Smooth muscle cell (in vitro differentiated cells): ENCODE data around the gene YAE1. TPM values are rescaled to one million over a fixed set of nuclear protein-coding genes. Genes with fewer than 3 reads are reported as not detected.

ENCODE experiments used
- DNase-seq: peaks from one replicate; lab custom pipeline; 2025; ENCODE audit not compliant: unreplicated experiment; lab: John Stamatoyannopoulos, UW
- H2AFZ ChIP-seq: fragments of 200-600 bp; sonication (generic); 2 replicates; pipeline ENCODE4 v1.6.0; 2016; ENCODE audit warnings: antibody characterized with exemption, low read depth, mild to moderate bottlenecking
- H3F3A ChIP-seq: fragments of 200-600 bp; sonication (generic); 2 replicates; pipeline ENCODE4 v1.6.0; 2017; ENCODE audit warnings: antibody characterized with exemption, low read depth
- H3K27ac ChIP-seq: fragments of 200-600 bp; sonication (generic); 2 replicates; pipeline ENCODE4 v1.5.1; 2016; ENCODE audit warnings: low read depth, mild to moderate bottlenecking
- H3K27me3 ChIP-seq: fragments of 200-600 bp; sonication (generic); 2 replicates; pipeline ENCODE4 v1.6.1; 2016; ENCODE audit warnings: low read depth, mild to moderate bottlenecking
- H3K36me3 ChIP-seq: fragments of 200-600 bp; sonication (generic); 2 replicates; pipeline ENCODE4 v1.5.1; 2016; ENCODE audit warnings: low read depth
- H3K4me1 ChIP-seq: fragments of 200-600 bp; sonication (generic); 2 replicates; pipeline ENCODE4 v1.5.1; 2016; ENCODE audit warnings: low read depth
- H3K4me2 ChIP-seq: fragments of 200-600 bp; sonication (generic); 2 replicates; pipeline ENCODE4 v1.6.0; 2016; ENCODE audit warnings: mild to moderate bottlenecking
- H3K4me3 ChIP-seq: fragments of 200-600 bp; sonication (generic); 2 replicates; pipeline ENCODE4 v1.5.1; 2016; ENCODE audit warnings: mild to moderate bottlenecking
- H3K79me2 ChIP-seq: fragments of 200-600 bp; sonication (generic); 2 replicates; pipeline ENCODE4 v1.6.0; 2016; ENCODE audit warnings: low read depth, mild to moderate bottlenecking
- H3K9ac ChIP-seq: fragments of 200-600 bp; sonication (generic); 2 replicates; pipeline ENCODE4 v1.6.0; 2016; ENCODE audit warnings: low read depth
- H3K9me3 ChIP-seq: fragments of 200-600 bp; sonication (generic); replicated peaks from 2 replicates; pipeline ENCODE4 v1.5.1; 2016; ENCODE audit warnings: low read depth
- H4K20me1 ChIP-seq: fragments of 200-600 bp; sonication (generic); 2 replicates; pipeline ENCODE4 v1.6.0; 2016; ENCODE audit warnings: low read depth
- CTCF ChIP-seq: fragments of 200-600 bp; sonication (generic); IDR thresholded peaks from 2 replicates; pipeline ENCODE4 v1.5.1; 2017; ENCODE audit warnings: borderline replicate concordance, mild to moderate bottlenecking, antibody characterized with exemption; ENCODE audit not compliant: insufficient read depth, poor library complexity, severe bottlenecking
- WGBS: methylation state at CpG from one replicate; pipeline ENCODE4 v1.1.7; 2016; ENCODE audit warnings: low lambda C conversion rate; 5-methylcytosine and 5-hydroxymethylcytosine counted together
- polyA plus RNA-seq: library from polyadenylated mRNA; unstranded; fragments of >200 nt; fragmentation: Nextera tagmentation; extraction: Ambion mirVana; gene quantifications from 2 replicates; pipeline ENCODE4 v1.2.1, GENCODE V29; 2016
- total RNA-seq: library from RNA; depleted of rRNA; stranded (reverse); fragments of >200 nt; gene quantifications from 2 replicates; pipeline ENCODE4 v1.2.3, GENCODE V29; 2014

Gene YAE1
- total and polyA plus RNA-seq, 2 experiments from 2014 or later, result 28.3 to 32.5 TPM

DNA sequence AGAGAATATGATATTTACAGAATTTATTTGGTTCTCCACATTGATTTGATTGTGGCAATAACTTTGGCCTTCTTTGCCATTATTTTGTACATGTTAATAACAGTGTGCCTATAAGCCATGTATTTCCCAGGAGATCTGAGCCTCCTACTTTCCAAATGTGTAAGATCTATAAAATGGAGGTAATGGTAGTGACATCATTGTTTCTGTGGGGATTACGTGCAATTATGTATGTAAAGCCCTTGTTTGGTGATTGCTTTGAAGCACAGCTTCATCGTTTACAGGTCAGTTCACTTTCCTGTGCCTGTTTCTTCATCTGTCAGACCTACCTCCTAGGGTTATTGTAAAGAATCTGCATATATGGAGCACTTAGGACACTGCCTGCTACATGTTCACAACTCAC lies 17.3 kb downstream of the YAE1 start:
- WGBS, result 35% methylated on average over 2 of the region's 2 CpGs
- no peak overlapping the region for H3K4me2 ChIP-seq
- no peak for DNase-seq
- H4K20me1 ChIP-seq, result no peaks in the 10 kb centered on the region
- H3K79me2 ChIP-seq, result no peaks in the 10 kb centered on the region
- peaks cover under 1% of the 10 kb centered on the region for H3K4me1 ChIP-seq
- no peak overlapping the region for H3K27ac ChIP-seq
- no peak for TF ChIP-seq CTCF
- no peak overlapping the region for H3K9ac ChIP-seq
- no peaks in the 10 kb centered on the region for H3K9me3 ChIP-seq
- H3K27me3 ChIP-seq, result no peaks in the 10 kb centered on the region
- no peak overlapping the region for H3K4me3 ChIP-seq
- H3K36me3 ChIP-seq, result no peaks in the 10 kb centered on the region
- H3F3A ChIP-seq, result no peaks in the 10 kb centered on the region
- H2AFZ ChIP-seq, result no peak overlapping the region

GRCh38 chr7:39587393-39587792 lies 21.2 kb downstream of the YAE1 start:
- Histone ChIP-seq H3K27me3 (no peaks in the 10 kb centered on the region), H3K79me2 (no peaks in the 10 kb centered on the region), H3K27ac (no peak overlapping the region), H2AFZ (no peak overlapping the region), H3K36me3 (no peaks in the 10 kb centered on the region), H3K9ac (no peak overlapping the region), H4K20me1 (no peaks in the 10 kb centered on the region), H3K9me3 (no peaks in the 10 kb centered on the region), H3K4me2 (no peak overlapping the region), H3K4me1 (peaks cover 16% of the 10 kb centered on the region), H3K4me3 (no peak overlapping the region), H3F3A (peaks cover 9% of the 10 kb centered on the region)
- DNase-seq, result no peak
- TF ChIP-seq CTCF, result no peak

- no peak overlapping the region for H3K9ac ChIP-seq
- peak overlapping the region; percentile 85 for H3K27ac ChIP-seq
- H3K4me2 ChIP-seq, result peak overlapping the region; percentile 76
- no peaks in the 10 kb centered on the region for H3K36me3 ChIP-seq
- no peaks in the 10 kb centered on the region for H3K79me2 ChIP-seq
- H3K27me3 ChIP-seq, result no peaks in the 10 kb centered on the region
- H3K9me3 ChIP-seq, result no peaks in the 10 kb centered on the region
- DNase-seq, result no peak
- peaks cover 16% of the 10 kb centered on the region for H3K4me1 ChIP-seq
- no peak overlapping the region for H2AFZ ChIP-seq
- 71% methylated on average over 5 of the region's 5 CpGs for WGBS
- H4K20me1 ChIP-seq, result no peaks in the 10 kb centered on the region
- no peak for TF ChIP-seq CTCF
- no peak overlapping the region for H3K4me3 ChIP-seq
- peaks cover 9% of the 10 kb centered on the region for H3F3A ChIP-seq
Measured at GRCh38 chr7:39588416-39588815, 22.2 kb downstream of the YAE1 start.

DNA sequence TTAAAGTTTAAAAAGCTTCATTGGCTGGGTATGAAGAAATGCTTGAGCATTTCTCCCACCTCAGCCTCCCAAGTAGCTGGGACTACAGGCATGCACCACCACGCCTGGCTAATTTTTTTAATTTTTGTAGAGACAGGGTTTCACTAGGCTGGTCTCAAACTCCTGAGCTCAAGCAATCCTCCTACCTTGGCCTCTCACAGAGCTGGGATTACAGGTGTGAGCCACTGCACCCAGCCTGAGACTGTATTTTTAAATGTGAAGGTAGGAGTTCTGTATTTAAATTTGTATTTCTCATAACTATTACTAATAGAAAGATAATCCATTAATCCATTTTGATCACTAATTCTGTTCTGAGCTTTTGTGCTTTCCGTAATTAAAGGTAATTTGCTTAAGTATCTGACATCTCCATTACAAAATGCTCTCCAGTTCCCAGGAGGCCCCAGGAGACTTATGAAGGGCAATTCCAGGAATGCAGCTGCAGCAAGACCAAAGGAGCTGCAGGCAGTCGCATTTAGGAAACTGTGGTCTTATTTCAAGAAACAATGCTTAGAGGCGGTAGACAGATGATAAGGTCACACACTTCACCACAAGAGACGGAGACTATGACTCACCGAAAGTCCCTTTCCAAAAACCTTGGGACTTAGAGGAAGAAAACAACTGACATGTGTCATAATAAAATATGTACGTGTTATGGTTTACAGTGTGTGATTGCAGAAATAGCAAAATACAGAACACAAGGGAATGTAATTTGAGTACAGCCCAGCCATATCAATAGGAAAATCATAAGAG lies 23.3 kb downstream of the YAE1 start:
- WGBS, result 14% methylated on average over 7 of the region's 7 CpGs
- no peak for DNase-seq
- peak overlapping the region; percentile 76 for H3K4me2 ChIP-seq
- no peaks in the 10 kb centered on the region for H3K36me3 ChIP-seq
- H3K4me3 ChIP-seq, result no peak overlapping the region
- H3K27me3 ChIP-seq, result no peaks in the 10 kb centered on the region
- H3F3A ChIP-seq, result peaks cover 9% of the 10 kb centered on the region
- H3K27ac ChIP-seq, result peak overlapping the region; percentile 85
- H3K9ac ChIP-seq, result peak overlapping the region; percentile 10
- peaks cover 16% of the 10 kb centered on the region for H3K4me1 ChIP-seq
- no peaks in the 10 kb centered on the region for H4K20me1 ChIP-seq
- H2AFZ ChIP-seq, result no peak overlapping the region
- no peak for TF ChIP-seq CTCF
- no peaks in the 10 kb centered on the region for H3K79me2 ChIP-seq
- no peaks in the 10 kb centered on the region for H3K9me3 ChIP-seq
